WTC11 (cell line): ENCODE data around the gene PDGFRB.

Experiments used
- FOXJ3 ChIP-seq: sonication (generic); formaldehyde crosslinking; IDR thresholded peaks from 2 replicates; pipeline ENCODE4 v1.9.0; 2021; ENCODE audit warnings: missing genetic modification reagents, mild to moderate bottlenecking, borderline replicate concordance
- SP1 ChIP-seq: sonication (generic); formaldehyde crosslinking; conservative IDR thresholded peaks from 2 replicates; pipeline ENCODE4 v1.8.1; 2022; ENCODE audit warnings: missing genetic modification reagents
- TEAD1 ChIP-seq: sonication (generic); formaldehyde crosslinking; IDR thresholded peaks from 2 replicates; pipeline ENCODE4 v1.8.0; 2022; ENCODE audit warnings: mild to moderate bottlenecking, missing genetic modification reagents
- TP53 ChIP-seq: sonication (generic); formaldehyde crosslinking; IDR thresholded peaks from 2 replicates; pipeline ENCODE4 v1.8.1; 2023; ENCODE audit warnings: mild to moderate bottlenecking, missing genetic modification reagents
- TF ChIP-seq, protein P1 (sequence below): fragments of 200-600 bp; IDR thresholded peaks from 2 replicates; pipeline ENCODE4 v1.8.0; 2022; ENCODE audit warnings: antibody characterized with exemption
- TF ChIP-seq, protein P2 (sequence below): sonication (generic); formaldehyde crosslinking; IDR thresholded peaks from 2 replicates; pipeline ENCODE4 v1.8.1; 2022; ENCODE audit warnings: missing genetic modification reagents, borderline replicate concordance

DNA sequence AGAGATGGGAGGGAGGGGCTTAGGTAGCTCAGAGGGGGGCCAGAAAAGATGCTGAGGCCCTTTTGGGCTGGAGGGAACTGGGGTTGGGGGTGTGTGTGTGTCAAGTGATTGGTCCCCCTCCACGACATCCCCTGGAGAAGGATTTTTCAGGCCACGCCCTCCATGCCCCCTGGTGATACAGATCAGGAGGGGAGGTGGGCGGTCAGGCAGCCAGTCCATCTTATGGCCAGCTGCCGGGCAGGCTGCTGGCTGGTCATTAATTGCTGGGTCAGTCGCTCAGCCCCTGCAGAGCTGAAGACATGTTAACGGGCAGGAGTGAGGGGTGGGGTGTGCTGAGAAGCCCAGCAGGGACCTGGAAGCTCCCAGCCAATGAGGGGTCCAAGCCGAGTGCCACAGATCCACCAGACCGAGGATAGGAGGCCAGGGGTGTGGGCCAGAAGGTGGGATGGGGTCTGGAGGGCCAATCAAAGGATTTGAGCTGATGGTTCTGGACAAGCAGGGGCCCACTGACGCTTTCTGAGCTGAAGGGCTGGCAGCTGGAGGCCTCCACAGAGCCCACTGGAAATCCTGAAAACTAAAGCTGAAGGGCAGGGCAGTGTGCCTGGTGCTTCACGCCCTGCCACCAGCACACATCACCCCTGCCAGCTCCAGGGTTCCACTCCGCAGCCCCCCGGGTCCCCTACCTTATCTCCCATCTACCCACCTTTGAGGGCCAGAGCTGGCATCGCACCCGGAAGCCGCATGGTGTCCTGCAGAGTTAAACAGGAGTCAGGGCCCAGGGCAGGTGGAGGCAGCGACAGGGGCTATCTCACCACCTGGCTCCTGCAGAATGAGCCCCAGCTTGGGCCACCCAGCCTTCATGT, 19.1 kb downstream of the PDGFRB start:
- TF ChIP-seq, protein P1, sequence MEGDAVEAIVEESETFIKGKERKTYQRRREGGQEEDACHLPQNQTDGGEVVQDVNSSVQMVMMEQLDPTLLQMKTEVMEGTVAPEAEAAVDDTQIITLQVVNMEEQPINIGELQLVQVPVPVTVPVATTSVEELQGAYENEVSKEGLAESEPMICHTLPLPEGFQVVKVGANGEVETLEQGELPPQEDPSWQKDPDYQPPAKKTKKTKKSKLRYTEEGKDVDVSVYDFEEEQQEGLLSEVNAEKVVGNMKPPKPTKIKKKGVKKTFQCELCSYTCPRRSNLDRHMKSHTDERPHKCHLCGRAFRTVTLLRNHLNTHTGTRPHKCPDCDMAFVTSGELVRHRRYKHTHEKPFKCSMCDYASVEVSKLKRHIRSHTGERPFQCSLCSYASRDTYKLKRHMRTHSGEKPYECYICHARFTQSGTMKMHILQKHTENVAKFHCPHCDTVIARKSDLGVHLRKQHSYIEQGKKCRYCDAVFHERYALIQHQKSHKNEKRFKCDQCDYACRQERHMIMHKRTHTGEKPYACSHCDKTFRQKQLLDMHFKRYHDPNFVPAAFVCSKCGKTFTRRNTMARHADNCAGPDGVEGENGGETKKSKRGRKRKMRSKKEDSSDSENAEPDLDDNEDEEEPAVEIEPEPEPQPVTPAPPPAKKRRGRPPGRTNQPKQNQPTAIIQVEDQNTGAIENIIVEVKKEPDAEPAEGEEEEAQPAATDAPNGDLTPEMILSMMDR, result no peak
- TF ChIP-seq SP1 (CRISPR knock-in tag) (no peak), TEAD1 (no peak), TP53 (no peak), FOXJ3 (CRISPR knock-in tag) (no peak)
- TF ChIP-seq, protein P2, sequence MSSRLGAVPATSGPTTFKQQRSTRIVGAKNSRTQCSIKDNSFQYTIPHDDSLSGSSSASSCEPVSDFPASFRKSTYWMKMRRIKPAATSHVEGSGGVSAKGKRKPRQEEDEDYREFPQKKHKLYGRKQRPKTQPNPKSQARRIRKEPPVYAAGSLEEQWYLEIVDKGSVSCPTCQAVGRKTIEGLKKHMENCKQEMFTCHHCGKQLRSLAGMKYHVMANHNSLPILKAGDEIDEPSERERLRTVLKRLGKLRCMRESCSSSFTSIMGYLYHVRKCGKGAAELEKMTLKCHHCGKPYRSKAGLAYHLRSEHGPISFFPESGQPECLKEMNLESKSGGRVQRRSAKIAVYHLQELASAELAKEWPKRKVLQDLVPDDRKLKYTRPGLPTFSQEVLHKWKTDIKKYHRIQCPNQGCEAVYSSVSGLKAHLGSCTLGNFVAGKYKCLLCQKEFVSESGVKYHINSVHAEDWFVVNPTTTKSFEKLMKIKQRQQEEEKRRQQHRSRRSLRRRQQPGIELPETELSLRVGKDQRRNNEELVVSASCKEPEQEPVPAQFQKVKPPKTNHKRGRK (CRISPR knock-in tag), result no peak
